ENCODE results near the gene GRAP2. TPM values are rescaled to one million over a fixed set of nuclear protein-coding genes. Genes with fewer than 3 reads are reported as not detected.

The GRAP2 gene
- total and polyA plus RNA-seq, 2 experiments from 2014 or later, result 0.42 TPM; not detected in 1

GRCh38 chr22:39928536-39929520 lies 27.9 kb downstream of the GRAP2 start:
- no peak for ATAC-seq
- no peaks in the 10 kb centered on the region for H3K27me3 ChIP-seq (ENCODE audit: insufficient read depth)

More at GRCh38 chr22:39928536-39929520, 27.9 kb downstream of the GRAP2 start:
- no peaks in the 10 kb centered on the region for H3K36me3 ChIP-seq (ENCODE audit: insufficient read depth)
- H3K4me3 Mint-ChIP-seq, result no peak overlapping the region
- peaks cover 4% of the 10 kb centered on the region for H3K27me3 Mint-ChIP-seq (ENCODE audit: insufficient read depth, low read depth, poor library complexity)
- H3K36me3 Mint-ChIP-seq (ENCODE audit: low read depth), result no peaks in the 10 kb centered on the region
- H3K9me3 Mint-ChIP-seq, result no peaks in the 10 kb centered on the region
- no peak overlapping the region for H3K4me2 ChIP-seq
- H3K27ac Mint-ChIP-seq, result no peak overlapping the region
- peaks cover 26% of the 10 kb centered on the region for H3K4me1 Mint-ChIP-seq
- no peaks in the 10 kb centered on the region for H3K9me2 ChIP-seq (ENCODE audit: insufficient read depth)
- no peak overlapping the region for H3K27ac ChIP-seq (ENCODE audit: low read depth)
- H3K4me3 ChIP-seq, result no peak overlapping the region
- no peak for DNase-seq (ENCODE audit: low spot score)
- H2AFZ ChIP-seq, result no peak overlapping the region
- H3F3A ChIP-seq (replicated peaks; ENCODE audit: low read depth), result no peaks in the 10 kb centered on the region
- H4K20me1 ChIP-seq (replicated peaks; ENCODE audit: insufficient read depth), result no peaks in the 10 kb centered on the region
- peaks cover 13% of the 10 kb centered on the region for H3K4me1 ChIP-seq (ENCODE audit: insufficient read depth)
- TF ChIP-seq, protein P1, sequence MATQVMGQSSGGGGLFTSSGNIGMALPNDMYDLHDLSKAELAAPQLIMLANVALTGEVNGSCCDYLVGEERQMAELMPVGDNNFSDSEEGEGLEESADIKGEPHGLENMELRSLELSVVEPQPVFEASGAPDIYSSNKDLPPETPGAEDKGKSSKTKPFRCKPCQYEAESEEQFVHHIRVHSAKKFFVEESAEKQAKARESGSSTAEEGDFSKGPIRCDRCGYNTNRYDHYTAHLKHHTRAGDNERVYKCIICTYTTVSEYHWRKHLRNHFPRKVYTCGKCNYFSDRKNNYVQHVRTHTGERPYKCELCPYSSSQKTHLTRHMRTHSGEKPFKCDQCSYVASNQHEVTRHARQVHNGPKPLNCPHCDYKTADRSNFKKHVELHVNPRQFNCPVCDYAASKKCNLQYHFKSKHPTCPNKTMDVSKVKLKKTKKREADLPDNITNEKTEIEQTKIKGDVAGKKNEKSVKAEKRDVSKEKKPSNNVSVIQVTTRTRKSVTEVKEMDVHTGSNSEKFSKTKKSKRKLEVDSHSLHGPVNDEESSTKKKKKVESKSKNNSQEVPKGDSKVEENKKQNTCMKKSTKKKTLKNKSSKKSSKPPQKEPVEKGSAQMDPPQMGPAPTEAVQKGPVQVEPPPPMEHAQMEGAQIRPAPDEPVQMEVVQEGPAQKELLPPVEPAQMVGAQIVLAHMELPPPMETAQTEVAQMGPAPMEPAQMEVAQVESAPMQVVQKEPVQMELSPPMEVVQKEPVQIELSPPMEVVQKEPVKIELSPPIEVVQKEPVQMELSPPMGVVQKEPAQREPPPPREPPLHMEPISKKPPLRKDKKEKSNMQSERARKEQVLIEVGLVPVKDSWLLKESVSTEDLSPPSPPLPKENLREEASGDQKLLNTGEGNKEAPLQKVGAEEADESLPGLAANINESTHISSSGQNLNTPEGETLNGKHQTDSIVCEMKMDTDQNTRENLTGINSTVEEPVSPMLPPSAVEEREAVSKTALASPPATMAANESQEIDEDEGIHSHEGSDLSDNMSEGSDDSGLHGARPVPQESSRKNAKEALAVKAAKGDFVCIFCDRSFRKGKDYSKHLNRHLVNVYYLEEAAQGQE (IDR thresholded peaks at IDR 0.05; ENCODE audit: unreplicated experiment), result no peak
- no peak for TF ChIP-seq ZNF331 (CRISPR knock-in tag; IDR thresholded peaks at IDR 0.05; ENCODE audit: low read depth)
- no peak for TF ChIP-seq EZH2phosphoT487 (IDR thresholded peaks at IDR 0.05; ENCODE audit: unreplicated experiment)
- TF ChIP-seq, protein P2, sequence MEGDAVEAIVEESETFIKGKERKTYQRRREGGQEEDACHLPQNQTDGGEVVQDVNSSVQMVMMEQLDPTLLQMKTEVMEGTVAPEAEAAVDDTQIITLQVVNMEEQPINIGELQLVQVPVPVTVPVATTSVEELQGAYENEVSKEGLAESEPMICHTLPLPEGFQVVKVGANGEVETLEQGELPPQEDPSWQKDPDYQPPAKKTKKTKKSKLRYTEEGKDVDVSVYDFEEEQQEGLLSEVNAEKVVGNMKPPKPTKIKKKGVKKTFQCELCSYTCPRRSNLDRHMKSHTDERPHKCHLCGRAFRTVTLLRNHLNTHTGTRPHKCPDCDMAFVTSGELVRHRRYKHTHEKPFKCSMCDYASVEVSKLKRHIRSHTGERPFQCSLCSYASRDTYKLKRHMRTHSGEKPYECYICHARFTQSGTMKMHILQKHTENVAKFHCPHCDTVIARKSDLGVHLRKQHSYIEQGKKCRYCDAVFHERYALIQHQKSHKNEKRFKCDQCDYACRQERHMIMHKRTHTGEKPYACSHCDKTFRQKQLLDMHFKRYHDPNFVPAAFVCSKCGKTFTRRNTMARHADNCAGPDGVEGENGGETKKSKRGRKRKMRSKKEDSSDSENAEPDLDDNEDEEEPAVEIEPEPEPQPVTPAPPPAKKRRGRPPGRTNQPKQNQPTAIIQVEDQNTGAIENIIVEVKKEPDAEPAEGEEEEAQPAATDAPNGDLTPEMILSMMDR (conservative IDR thresholded peaks at IDR 0.05; ENCODE audit: low read depth in 2 of 2), result no peak
- TF ChIP-seq ZNF114 (CRISPR knock-in tag; IDR thresholded peaks at IDR 0.05), result no peak
- no peak for TF ChIP-seq ETS1 (IDR thresholded peaks at IDR 0.05)
- TF ChIP-seq JUNB (IDR thresholded peaks at IDR 0.05; ENCODE audit: unreplicated experiment), result no peak
- H3K79me2 ChIP-seq (replicated peaks; ENCODE audit: insufficient read depth), result no peaks in the 10 kb centered on the region
